A549 (cell line): ENCODE data around the gene GJB1. TPM values are rescaled to one million over a fixed set of nuclear protein-coding genes. Genes with fewer than 3 reads are reported as not detected.
A peak's percentile ranks its signal among the peaks of the same experiment; 100 is the strongest.

Source experiments
- ATAC-seq, 2 experiments: fragments of 200-7000 bp in 1 of 2; fragments of >200 bp in 1 of 2; cut with Nextera tagmentation in 1 of 2; cut with Tn5 transposase in 1 of 2; 3 replicates each; pipeline versions ENCODE4 v1.8.0 to v1.9.1; 2018 to 2020; ENCODE audit warnings: mild to moderate bottlenecking in 1 of 2, moderate library complexity in 1 of 2
- CTCF ChIA-PET: fragments of 300-600 bp; sonication (Branson Sonifier 250); formaldehyde crosslinking; extraction: SDS; loops from one replicate; lab custom pipeline; 2021; ENCODE audit warnings: antibody characterized with exemption, inconsistent platforms; lab: Yijun Ruan, JAX
- POLR2A ChIA-PET: fragments of 350-600 bp; formaldehyde crosslinking; extraction: SDS; loops from one replicate; lab custom pipeline; 2021; ENCODE audit warnings: antibody characterized with exemption, inconsistent platforms; lab: Yijun Ruan, JAX
- DNase-seq, 2 experiments: peaks; one replicate each; pipeline versions ENCODE4 v3.0.0 to v3.0.0-alpha.2; 2011 to 2016; ENCODE audit warnings: low read depth in 1 of 2, low spot score in 1 of 2
- FAIRE-seq: peaks from 2 replicates; lab custom pipeline; 2011; peaks lifted over from hg19 to GRCh38; lab: Jason Lieb, UNC
- H3K27ac ChIP-seq, 2 experiments: fragments of >200 bp; sonication (Bioruptor Twin); formaldehyde crosslinking; 3 replicates each; pipeline ENCODE4 v1.5.1; 2016 to 2017
- H3K4me1 ChIP-seq: fragments of >200 bp; sonication (Bioruptor Twin); formaldehyde crosslinking; 3 replicates; pipeline ENCODE4 v1.6.1; 2016
- H3K4me2 ChIP-seq: fragments of >200 bp; sonication (Bioruptor Twin); formaldehyde crosslinking; 3 replicates; pipeline ENCODE4 v1.6.1; 2016
- H3K4me3 ChIP-seq: fragments of >200 bp; sonication (Bioruptor Twin); formaldehyde crosslinking; 3 replicates; pipeline ENCODE4 v1.5.1; 2016
- H3K9me3 ChIP-seq: fragments of >200 bp; sonication (Bioruptor Twin); formaldehyde crosslinking; 3 replicates; pipeline ENCODE4 v1.6.1; 2016
- ATOH8 ChIP-seq: fragments of 250-450 bp; sonication (Bioruptor Pico); IDR thresholded peaks from 2 replicates; pipeline ENCODE4 v1.5.0; 2020; ENCODE audit warnings: low read depth, mild to moderate bottlenecking, moderate library complexity
- BCL3 ChIP-seq: fragments of >200 bp; sonication (Bioruptor Twin); formaldehyde crosslinking; IDR thresholded peaks from 3 replicates; pipeline ENCODE4 v1.6.1; 2016
- BHLHE40 ChIP-seq: IDR thresholded peaks from 2 replicates; pipeline ENCODE4 v1.6.1; 2012; ENCODE audit warnings: low read depth, low read length, inconsistent platforms
- EP300 ChIP-seq, 2 experiments: fragments of >200 bp; sonication (Bioruptor Twin); formaldehyde crosslinking; IDR thresholded peaks; 2 replicates in 1 of 2; 3 replicates in 1 of 2; pipeline ENCODE4 v1.6.1; 2016 to 2017
- FOSB ChIP-seq: fragments of 250-450 bp; sonication (Bioruptor Pico); IDR thresholded peaks from 2 replicates; pipeline ENCODE4 v1.5.0; 2020; ENCODE audit warnings: mild to moderate bottlenecking, moderate library complexity
- FOSL2 ChIP-seq, 2 experiments: fragments of 450-650 bp in 1 of 2; fragments of >200 bp in 1 of 2; sonication (Bioruptor Twin) in 1 of 2; formaldehyde crosslinking; IDR thresholded peaks; 2 replicates each; pipeline versions ENCODE4 v1.5.0 to v1.6.1; 2016 to 2020; ENCODE audit warnings: mild to moderate bottlenecking in 1 of 2, moderate library complexity in 1 of 2
- HOXB13 ChIP-seq: fragments of 250-450 bp; sonication (Bioruptor Pico); IDR thresholded peaks from 2 replicates; pipeline ENCODE4 v1.5.0; 2020; ENCODE audit warnings: low read depth, mild to moderate bottlenecking, moderate library complexity
- JUN ChIP-seq, 2 experiments: fragments of >200 bp; sonication (Bioruptor Twin); formaldehyde crosslinking; IDR thresholded peaks; 2 replicates in 1 of 2; 3 replicates in 1 of 2; pipeline ENCODE4 v1.6.1; 2016 to 2017
- JUNB ChIP-seq: fragments of >200 bp; sonication (Bioruptor Twin); formaldehyde crosslinking; IDR thresholded peaks from 2 replicates; pipeline ENCODE4 v1.6.1; 2016
- MAZ ChIP-seq: fragments of 150-350 bp; IDR thresholded peaks from 2 replicates; pipeline ENCODE4 v1.6.1; 2014; ENCODE audit warnings: antibody characterized with exemption, low read depth, low read length, borderline replicate concordance
- MYC ChIP-seq: IDR thresholded peaks from 2 replicates; pipeline ENCODE4 v1.6.1; 2012; ENCODE audit warnings: mild to moderate bottlenecking, inconsistent platforms, low read length, improper control_type of control experiment, borderline replicate concordance
- NPAS2 ChIP-seq: fragments of 250-450 bp; sonication (Bioruptor Pico); IDR thresholded peaks from 2 replicates; pipeline ENCODE4 v1.8.0; 2022; ENCODE audit warnings: mild to moderate bottlenecking, moderate library complexity, borderline replicate concordance
- NR3C1 ChIP-seq: fragments of >200 bp; sonication (Bioruptor Twin); formaldehyde crosslinking; IDR thresholded peaks from 3 replicates; pipeline ENCODE4 v1.6.1; 2017
- PHF8 ChIP-seq: fragments of 200-600 bp; sonication (generic); IDR thresholded peaks from 2 replicates; pipeline ENCODE4 v1.6.1; 2016; ENCODE audit warnings: low read depth, mild to moderate bottlenecking, antibody characterized with exemption, moderate library complexity, borderline replicate concordance
- POLR2A ChIP-seq: IDR thresholded peaks from 2 replicates; pipeline ENCODE4 v1.6.1; 2012; ENCODE audit warnings: mild to moderate bottlenecking, low read length
- RAD21 ChIP-seq, 2 experiments: fragments of >200 bp in 1 of 2; sonication (Bioruptor Twin) in 1 of 2; formaldehyde crosslinking in 1 of 2; IDR thresholded peaks in 1 of 2; conservative IDR thresholded peaks in 1 of 2; 2 replicates in 1 of 2; 3 replicates in 1 of 2; pipeline ENCODE4 v1.6.1; 2012 to 2018; ENCODE audit warnings: inconsistent platforms in 1 of 2
- REST ChIP-seq: fragments of 200-600 bp; sonication (generic); IDR thresholded peaks from 2 replicates; pipeline ENCODE4 v1.6.1; 2016; ENCODE audit warnings: antibody characterized with exemption, mild to moderate bottlenecking, moderate library complexity
- SREBF2 ChIP-seq: fragments of 450-650 bp; IDR thresholded peaks from 2 replicates; pipeline ENCODE4 v1.6.1; 2014; ENCODE audit warnings: mild to moderate bottlenecking, moderate library complexity
- USF2 ChIP-seq: fragments of 450-650 bp; IDR thresholded peaks from 2 replicates; pipeline ENCODE4 v1.6.1; 2014; ENCODE audit warnings: antibody characterized with exemption
- WGBS: methylation state at CpG from one replicate; pipeline ENCODE4 v1.1.6; 2017; ENCODE audit errors: missing lambda C conversion rate; 5-methylcytosine and 5-hydroxymethylcytosine counted together
- polyA plus RNA-seq, 4 experiments: library from polyadenylated mRNA; depleted of rRNA in 3 of 4; stranded (reverse); fragments of >200 nt; fragmentation: RNase III in 1 of 4; extraction: RNeasy Plus Mini Kit Qiagen cat#74134 plus additional on column Dnase treatment in 1 of 4; gene quantifications; 2 replicates in 3 of 4; 3 replicates in 1 of 4; pipeline ENCODE4 v1.2.3, GENCODE V29; 2011 to 2017

GJB1 gene
- polyA plus RNA-seq, 2 of the 4 experiments (the other 2 are of a cell fraction), result 0.13 to 0.39 TPM

GRCh38 chrX:71181910-71182799 is 40.9 kb upstream of the GJB1 start (continued):
- TF ChIP-seq BCL3 (peak; percentile 41; the same call in 1 of the 3 replicates), REST (no peak), JUN (IDR thresholded peaks at IDR 0.05) (peak; percentile 73 to 74; a peak in 4 of 5 replicates), HOXB13 (CRISPR knock-in tag) (no peak), FOSB (CRISPR knock-in tag) (no peak), USF2 (peak; percentile 79), NPAS2 (CRISPR knock-in tag) (no peak), POLR2A (peak; percentile 69)

GRCh38 chrX:71182871-71183270 is 40.2 kb upstream of the GJB1 start:
- ChIA-PET POLR2A (interaction anchor here (1.5 to 2.6 kb wide), 5 partner anchors 64 to 183 kb away, joined by 5 to 26 read pairs (median 13); partner anchors contain the start of genes MED12, NONO, TAF1 and ZMYM3), CTCF (interaction anchor here (0.6 to 1.1 kb wide), 5 partner anchors 8 to 212 kb away, joined by 3 to 4 read pairs (median 3); no protein-coding TSS in a partner anchor)
- ATAC-seq, result no peak
- no peak for TF ChIP-seq NR3C1
- TF ChIP-seq ATOH8 (CRISPR knock-in tag), result no peak
- TF ChIP-seq JUN (IDR thresholded peaks at IDR 0.05), result no peak
- no peak for TF ChIP-seq MAZ
- no peak for TF ChIP-seq PHF8
- TF ChIP-seq REST, result no peak
- no peak for TF ChIP-seq EP300 (IDR thresholded peaks at IDR 0.05)
- no peak for TF ChIP-seq FOSL2 (IDR thresholded peaks at IDR 0.05)
- no peak for TF ChIP-seq FOSL2 (CRISPR knock-in tag; IDR thresholded peaks at IDR 0.05)
- TF ChIP-seq BHLHE40, result no peak
- TF ChIP-seq MYC, result no peak
- no peak for TF ChIP-seq SREBF2
- no peak for TF ChIP-seq JUNB
- no peak for TF ChIP-seq RAD21 (conservative IDR thresholded peaks at IDR 0.05 in 1 of 2, IDR thresholded peaks at IDR 0.05 in 1 of 2)
- no peak for TF ChIP-seq FOSB (CRISPR knock-in tag)
- 100% methylated on average over 2 of the region's 2 CpGs for WGBS
- no peaks in the 10 kb centered on the region for H3K9me3 ChIP-seq
- H3K4me2 ChIP-seq, result peak overlapping the region; percentile 77
- no peak overlapping the region for H3K4me3 ChIP-seq
- no peak for DNase-seq
- peaks cover 10% of the 10 kb centered on the region; the same call in 1 of the 3 replicates for H3K4me1 ChIP-seq
- no peak for FAIRE-seq
- peak overlapping the region; percentile 80 to 91; a peak in 5 of 6 replicates for H3K27ac ChIP-seq
